ENCODE data around the gene TMEM79. TPM values are rescaled to one million over a fixed set of nuclear protein-coding genes. Genes with fewer than 3 reads are reported as not detected.

Gene TMEM79
- total and polyA plus RNA-seq, 2 experiments from 2014 or later: 0.97 to 1.5 TPM

- TF ChIP-seq REST (IDR thresholded peaks at IDR 0.05; ENCODE audit: unreplicated experiment) (no peak), CTCF (conservative IDR thresholded peaks at IDR 0.05; ENCODE audit: low read depth in 2 of 2) (no peak), EZH2phosphoT487 (IDR thresholded peaks at IDR 0.05; ENCODE audit: unreplicated experiment) (no peak), CREB1 (CRISPR knock-in tag; IDR thresholded peaks at IDR 0.05; ENCODE audit: low read depth) (no peak), NANOG (IDR thresholded peaks at IDR 0.05; ENCODE audit: borderline replicate concordance) (no peak), ZNF331 (CRISPR knock-in tag; IDR thresholded peaks at IDR 0.05; ENCODE audit: low read depth) (no peak), ETS1 (IDR thresholded peaks at IDR 0.05) (no peak), STAT1 (IDR thresholded peaks at IDR 0.05; ENCODE audit: unreplicated experiment) (no peak)
Measured at GRCh38 chr1:156281281-156281680, 2.8 kb upstream of the TMEM79 start (continued).

- peaks cover 25% of the 10 kb centered on the region; the same call in 1 of the 2 replicates for H3F3A ChIP-seq (replicated peaks; ENCODE audit: low read depth)
- no peaks in the 10 kb centered on the region for H3K27me3 ChIP-seq (ENCODE audit: insufficient read depth)
- H3K4me1 Mint-ChIP-seq: peaks cover 19% of the 10 kb centered on the region
- H3K27me3 Mint-ChIP-seq (ENCODE audit: insufficient read depth, low read depth, poor library complexity): peaks cover 16% of the 10 kb centered on the region
- peak overlapping the region; percentile 83 for H3K4me3 ChIP-seq
- peak; percentile 18 for DNase-seq (ENCODE audit: low spot score)
- peaks cover 20% of the 10 kb centered on the region for H3K36me3 Mint-ChIP-seq (ENCODE audit: low read depth)
- no peaks in the 10 kb centered on the region for H3K9me3 Mint-ChIP-seq
- no peak overlapping the region for H2AFZ ChIP-seq
- peaks cover 16% of the 10 kb centered on the region for H3K4me1 ChIP-seq (ENCODE audit: insufficient read depth)
- H3K79me2 ChIP-seq (replicated peaks; ENCODE audit: insufficient read depth): peaks cover 45% of the 10 kb centered on the region
- peaks cover 41% of the 10 kb centered on the region for H4K20me1 ChIP-seq (replicated peaks; ENCODE audit: insufficient read depth)
- peak overlapping the region; percentile 96 for H3K4me2 ChIP-seq
- peak overlapping the region; percentile 98 for H3K4me3 Mint-ChIP-seq
- H3K27ac Mint-ChIP-seq: peak overlapping the region; percentile 97
- peaks cover 26% of the 10 kb centered on the region for H3K36me3 ChIP-seq (ENCODE audit: insufficient read depth)
- ATAC-seq: peak; percentile 43
- no peaks in the 10 kb centered on the region for H3K9me2 ChIP-seq (ENCODE audit: insufficient read depth)
- H3K27ac ChIP-seq (ENCODE audit: low read depth): peak overlapping the region; percentile 92
- TF ChIP-seq JUNB (IDR thresholded peaks at IDR 0.05; ENCODE audit: unreplicated experiment) (no peak), EZH2phosphoT487 (IDR thresholded peaks at IDR 0.05; ENCODE audit: unreplicated experiment) (no peak), REST (IDR thresholded peaks at IDR 0.05; ENCODE audit: unreplicated experiment) (no peak), ZNF331 (CRISPR knock-in tag; IDR thresholded peaks at IDR 0.05; ENCODE audit: low read depth) (no peak)
Measured at GRCh38 chr1:156281693-156282478, 2.2 kb upstream of the TMEM79 start.

Measured in GM23338 (cell line).